Measurements from ENCODE around the gene STK10. TPM values are rescaled to one million over a fixed set of nuclear protein-coding genes. Genes with fewer than 3 reads are reported as not detected.
A peak's percentile ranks its signal among the peaks of the same experiment; 100 is the strongest.

The STK10 gene
- polyA plus RNA-seq, 2 of the 4 experiments (the other 2 are of a cell fraction) = 4.3 to 13.1 TPM

- 94% methylated on average over 6 of the region's 6 CpGs for WGBS (ENCODE audit: missing lambda C conversion rate)
- no peak overlapping the region for H3K4me3 ChIP-seq
- H3K27ac ChIP-seq = no peak overlapping the region
- H3K4me2 ChIP-seq = no peak overlapping the region
- TF ChIP-seq CHD2 (IDR thresholded peaks at IDR 0.05; ENCODE audit: low read length, partially characterized antibody) = no peak
- TF ChIP-seq EHF (CRISPR knock-in tag; IDR thresholded peaks at IDR 0.05) = no peak
- TF ChIP-seq MAZ (IDR thresholded peaks at IDR 0.05; ENCODE audit: borderline replicate concordance, low read depth, low read length) = no peak
- no peak for TF ChIP-seq MAFK (IDR thresholded peaks at IDR 0.05; ENCODE audit: partially characterized antibody)
- TF ChIP-seq, protein P1, sequence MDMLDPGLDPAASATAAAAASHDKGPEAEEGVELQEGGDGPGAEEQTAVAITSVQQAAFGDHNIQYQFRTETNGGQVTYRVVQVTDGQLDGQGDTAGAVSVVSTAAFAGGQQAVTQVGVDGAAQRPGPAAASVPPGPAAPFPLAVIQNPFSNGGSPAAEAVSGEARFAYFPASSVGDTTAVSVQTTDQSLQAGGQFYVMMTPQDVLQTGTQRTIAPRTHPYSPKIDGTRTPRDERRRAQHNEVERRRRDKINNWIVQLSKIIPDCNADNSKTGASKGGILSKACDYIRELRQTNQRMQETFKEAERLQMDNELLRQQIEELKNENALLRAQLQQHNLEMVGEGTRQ (IDR thresholded peaks at IDR 0.05) = no peak
- no peak for TF ChIP-seq EHMT2 (IDR thresholded peaks at IDR 0.05; ENCODE audit: low read depth)
- H3K9me3 ChIP-seq = no peaks in the 10 kb centered on the region
- POLR2A ChIA-PET = no interaction called here
- ATAC-seq (no peak), DNase-seq (ENCODE audit: low read depth in 1 of 2, low spot score in 1 of 2) (no peak), FAIRE-seq (no peak)
- CTCF ChIA-PET = interaction anchor here (0.6 to 4.7 kb wide), 9 partner anchors 9 to 639 kb away, joined by 3 to 38 read pairs (median 4); partner anchors contain the start of genes FBXW11 and FGF18
- H3K4me1 ChIP-seq = no peaks in the 10 kb centered on the region
Observed at GRCh38 chr5:172058088-172058487, 129.9 kb downstream of the STK10 start.

DNA sequence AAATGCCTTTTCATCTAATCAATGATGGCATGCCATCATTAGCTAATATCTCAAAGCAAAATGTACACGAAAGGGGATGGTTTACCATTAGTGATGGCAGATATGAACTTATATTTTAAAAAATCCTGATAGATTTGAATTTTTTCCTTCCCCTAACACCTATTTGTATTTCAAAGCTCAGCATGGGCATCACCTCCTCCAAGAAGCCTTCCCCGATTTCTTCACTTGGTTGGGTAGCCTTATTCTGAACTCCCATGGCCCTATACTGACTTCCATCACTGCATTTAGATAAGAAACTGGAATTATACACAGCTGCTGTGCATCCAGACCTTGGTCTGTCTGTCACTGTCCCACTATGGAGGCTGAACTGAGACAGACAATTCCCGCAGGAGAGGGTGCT is 132.0 kb downstream of the STK10 start:
- no peak overlapping the region for H3K4me3 ChIP-seq
- ChIA-PET CTCF (interaction anchor here (0.7 to 4.4 kb wide), 3 partner anchors 30 to 152 kb away, joined by 3 to 20 read pairs (median 4); no protein-coding TSS in a partner anchor), POLR2A (no interaction called here)
- no peak overlapping the region for H3K4me2 ChIP-seq
- DNase-seq (ENCODE audit: low read depth in 1 of 2, low spot score in 1 of 2) (no peak), FAIRE-seq (no peak), ATAC-seq (no peak)
- H3K9me3 ChIP-seq = no peaks in the 10 kb centered on the region
- peak; percentile 68 for TF ChIP-seq ZFP36 (IDR thresholded peaks at IDR 0.05; ENCODE audit: borderline replicate concordance, partially characterized antibody)
- TF ChIP-seq PBX3 (IDR thresholded peaks at IDR 0.05) = no peak
- WGBS (ENCODE audit: missing lambda C conversion rate) = 93% methylated on average over 3 of the region's 3 CpGs
- no peak overlapping the region for H3K27ac ChIP-seq
- no peaks in the 10 kb centered on the region for H3K4me1 ChIP-seq

GRCh38 chr5:172055421-172055820 is 132.6 kb downstream of the STK10 start:
- H3K4me1 ChIP-seq = no peaks in the 10 kb centered on the region
- ATAC-seq (no peak), DNase-seq (ENCODE audit: low read depth in 1 of 2, low spot score in 1 of 2) (no peak), FAIRE-seq (no peak)
- no peak overlapping the region for H3K27ac ChIP-seq
- no peak overlapping the region for H3K4me2 ChIP-seq
- WGBS (ENCODE audit: missing lambda C conversion rate) = 94% methylated on average over 19 of the region's 19 CpGs
- ChIA-PET POLR2A (no interaction called here), CTCF (interaction anchor here (2.2 to 4.4 kb wide), 2 partner anchors 133 to 144 kb away, joined by 9 to 20 read pairs; partner anchors contain the start of gene STK10)
- H3K9me3 ChIP-seq = no peaks in the 10 kb centered on the region
- H3K4me3 ChIP-seq = no peak overlapping the region
- TF ChIP-seq ZNF302 (CRISPR knock-in tag; IDR thresholded peaks at IDR 0.05) (no peak), EHMT2 (IDR thresholded peaks at IDR 0.05; ENCODE audit: low read depth) (no peak), TFCP2L1 (CRISPR knock-in tag; IDR thresholded peaks at IDR 0.05) (no peak), CEBPB (IDR thresholded peaks at IDR 0.05) (no peak), TP53 (CRISPR knock-in tag; IDR thresholded peaks at IDR 0.05) (no peak), KDM5A (IDR thresholded peaks at IDR 0.05) (no peak), POLR2A (IDR thresholded peaks at IDR 0.05; ENCODE audit: low read length) (no peak), HOXA7 (CRISPR knock-in tag; IDR thresholded peaks at IDR 0.05) (no peak), BCL3 (IDR thresholded peaks at IDR 0.05) (no peak), RAD21 (conservative IDR thresholded peaks at IDR 0.05 in 1 of 2, IDR thresholded peaks at IDR 0.05 in 1 of 2) (no peak), BHLHE40 (IDR thresholded peaks at IDR 0.05; ENCODE audit: low read depth, low read length) (no peak), SMC3 (IDR thresholded peaks at IDR 0.05) (no peak), JUN (IDR thresholded peaks at IDR 0.05) (no peak), KDM1A (IDR thresholded peaks at IDR 0.05; ENCODE audit: low read depth) (no peak), FOXS1 (CRISPR knock-in tag; IDR thresholded peaks at IDR 0.05) (no peak), FOSL2 (IDR thresholded peaks at IDR 0.05) (no peak), FOSL2 (CRISPR knock-in tag; IDR thresholded peaks at IDR 0.05) (no peak), NR3C1 (IDR thresholded peaks at IDR 0.05) (no peak), CHD2 (IDR thresholded peaks at IDR 0.05; ENCODE audit: low read length, partially characterized antibody) (no peak)
- TF ChIP-seq, protein P2, sequence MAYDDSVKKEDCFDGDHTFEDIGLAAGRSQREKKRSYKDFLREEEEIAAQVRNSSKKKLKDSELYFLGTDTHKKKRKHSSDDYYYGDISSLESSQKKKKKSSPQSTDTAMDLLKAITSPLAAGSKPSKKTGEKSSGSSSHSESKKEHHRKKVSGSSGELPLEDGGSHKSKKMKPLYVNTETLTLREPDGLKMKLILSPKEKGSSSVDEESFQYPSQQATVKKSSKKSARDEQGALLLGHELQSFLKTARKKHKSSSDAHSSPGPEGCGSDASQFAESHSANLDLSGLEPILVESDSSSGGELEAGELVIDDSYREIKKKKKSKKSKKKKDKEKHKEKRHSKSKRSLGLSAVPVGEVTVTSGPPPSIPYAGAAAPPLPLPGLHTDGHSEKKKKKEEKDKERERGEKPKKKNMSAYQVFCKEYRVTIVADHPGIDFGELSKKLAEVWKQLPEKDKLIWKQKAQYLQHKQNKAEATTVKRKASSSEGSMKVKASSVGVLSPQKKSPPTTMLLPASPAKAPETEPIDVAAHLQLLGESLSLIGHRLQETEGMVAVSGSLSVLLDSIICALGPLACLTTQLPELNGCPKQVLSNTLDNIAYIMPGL (CRISPR knock-in tag; IDR thresholded peaks at IDR 0.05; ENCODE audit: borderline replicate concordance) = no peak
